ENCODE data around the gene CYTIP.

GRCh38 chr2:157440404-157441071 is 3.4 kb downstream of the CYTIP start:
- TF ChIP-seq CTCF (IDR thresholded peaks at IDR 0.05) (no peak), POLR2A (IDR thresholded peaks at IDR 0.05) (no peak), EP300 (IDR thresholded peaks at IDR 0.05) (no peak), POLR2AphosphoS5 (IDR thresholded peaks at IDR 0.05) (no peak)

All from sigmoid colon (tissue), 4 donors.